GM23338 (cell line): ENCODE results near the gene QRFP. TPM values are rescaled to one million over a fixed set of nuclear protein-coding genes. Genes with fewer than 3 reads are reported as not detected.
A peak's percentile ranks its signal among the peaks of the same experiment; 100 is the strongest.

Experiments
- ATAC-seq: fragments of 200-7000 bp; cut with Tn5 transposase; 3 replicates; pipeline ENCODE4 v1.9.1; 2020
- DNase-seq: peaks from one replicate; pipeline ENCODE4 v3.0.0-alpha.2; 2015; ENCODE audit warnings: low spot score
- H2AFZ ChIP-seq: fragments of 200-600 bp; sonication (generic); 2 replicates; pipeline ENCODE4 v1.8.0; 2016; ENCODE audit warnings: antibody characterized with exemption, mild to moderate bottlenecking, moderate library complexity
- H3F3A ChIP-seq: fragments of 200-600 bp; sonication (generic); replicated peaks from 2 replicates; pipeline ENCODE4 v1.8.0; 2017; ENCODE audit warnings: antibody characterized with exemption, mixed run types, low read depth
- H3K27ac ChIP-seq: fragments of 200-600 bp; sonication (generic); 2 replicates; pipeline ENCODE4 v1.6.1; 2016; ENCODE audit warnings: low read depth
- H3K27me3 ChIP-seq: fragments of 200-600 bp; sonication (generic); 2 replicates; pipeline ENCODE4 v1.8.0; 2016; ENCODE audit warnings: mild to moderate bottlenecking, mixed run types, moderate library complexity; ENCODE audit not compliant: insufficient read depth
- H3K36me3 ChIP-seq: fragments of 200-600 bp; sonication (generic); 2 replicates; pipeline ENCODE4 v1.8.0; 2016; ENCODE audit warnings: mild to moderate bottlenecking; ENCODE audit not compliant: insufficient read depth
- H3K4me1 ChIP-seq: fragments of 200-600 bp; sonication (generic); 2 replicates; pipeline ENCODE4 v1.8.0; 2016; ENCODE audit warnings: mild to moderate bottlenecking, moderate library complexity; ENCODE audit not compliant: insufficient read depth
- H3K4me2 ChIP-seq: fragments of 200-600 bp; sonication (generic); 2 replicates; pipeline ENCODE4 v1.7.1; 2017; ENCODE audit warnings: mixed run types
- H3K4me3 ChIP-seq: fragments of 200-600 bp; sonication (generic); 2 replicates; pipeline ENCODE4 v1.6.1; 2016; ENCODE audit warnings: mixed run types
- H3K79me2 ChIP-seq: fragments of 200-600 bp; sonication (generic); replicated peaks from 2 replicates; pipeline ENCODE4 v1.8.0; 2017; ENCODE audit warnings: mild to moderate bottlenecking; ENCODE audit not compliant: insufficient read depth
- H3K9me2 ChIP-seq: fragments of 200-600 bp; sonication (generic); 2 replicates; pipeline ENCODE4 v1.8.0; 2017; ENCODE audit not compliant: insufficient read depth
- H4K20me1 ChIP-seq: fragments of 200-600 bp; sonication (generic); replicated peaks from 2 replicates; pipeline ENCODE4 v1.8.0; 2017; ENCODE audit warnings: mild to moderate bottlenecking; ENCODE audit not compliant: insufficient read depth
- H3K27ac Mint-ChIP-seq: 2 replicates; pipeline ENCODE4 v1.8.0; 2020; ENCODE audit warnings: inconsistent platforms, mild to moderate bottlenecking, moderate library complexity, mixed read lengths
- H3K27me3 Mint-ChIP-seq: 3 replicates; pipeline ENCODE4 v1.8.0; 2022; ENCODE audit warnings: low read depth, mild to moderate bottlenecking, moderate library complexity, mixed read lengths, inconsistent platforms; ENCODE audit not compliant: insufficient read depth, poor library complexity
- H3K36me3 Mint-ChIP-seq: 3 replicates; pipeline ENCODE4 v1.8.0; 2021; ENCODE audit warnings: low read depth, mild to moderate bottlenecking, inconsistent platforms, moderate library complexity, mixed read lengths
- H3K4me1 Mint-ChIP-seq: 3 replicates; pipeline ENCODE4 v1.8.0; 2020; ENCODE audit warnings: mild to moderate bottlenecking, inconsistent platforms, mixed read lengths
- H3K4me3 Mint-ChIP-seq: 3 replicates; pipeline ENCODE4 v1.8.0; 2021; ENCODE audit warnings: moderate library complexity, mild to moderate bottlenecking, inconsistent platforms, mixed read lengths
- H3K9me3 Mint-ChIP-seq: 3 replicates; pipeline ENCODE4 v1.8.0; 2020; ENCODE audit warnings: moderate library complexity, mild to moderate bottlenecking, inconsistent platforms, mixed read lengths
- CREB1 ChIP-seq: fragments of 250-450 bp; sonication (Bioruptor Pico); IDR thresholded peaks from 2 replicates; pipeline ENCODE4 v1.5.0; 2020; ENCODE audit warnings: low read depth, mild to moderate bottlenecking, moderate library complexity
- CTCF ChIP-seq, 2 experiments: fragments of 200-600 bp in 1 of 2; sonication (generic) in 1 of 2; conservative IDR thresholded peaks; 2 replicates each; pipeline versions ENCODE4 v1.5.1 to v1.6.1; 2016 to 2017; ENCODE audit warnings: antibody characterized with exemption in 2 of 2, low read depth in 2 of 2, mild to moderate bottlenecking in 2 of 2, moderate library complexity in 1 of 2
- ETS1 ChIP-seq: IDR thresholded peaks from 2 replicates; pipeline ENCODE4 v1.6.1; 2016; ENCODE audit warnings: antibody characterized with exemption
- EZH2 ChIP-seq: fragments of 200-600 bp; sonication (generic); IDR thresholded peaks from one replicate; pipeline ENCODE4 v1.8.0; 2017; ENCODE audit warnings: antibody characterized with exemption, mild to moderate bottlenecking, low read depth; ENCODE audit not compliant: unreplicated experiment
- EZH2phosphoT487 ChIP-seq: fragments of 200-600 bp; sonication (generic); IDR thresholded peaks from one replicate; pipeline ENCODE4 v1.8.1; 2018; ENCODE audit warnings: antibody characterized with exemption; ENCODE audit not compliant: unreplicated experiment
- JUNB ChIP-seq: IDR thresholded peaks from one replicate; pipeline ENCODE4 v1.6.1; 2016; ENCODE audit warnings: antibody characterized with exemption; ENCODE audit not compliant: unreplicated experiment
- NANOG ChIP-seq: IDR thresholded peaks from 2 replicates; pipeline ENCODE4 v1.6.1; 2016; ENCODE audit warnings: antibody characterized with exemption, borderline replicate concordance
- STAT1 ChIP-seq: IDR thresholded peaks from one replicate; pipeline ENCODE4 v1.6.1; 2016; ENCODE audit warnings: antibody characterized with exemption; ENCODE audit not compliant: unreplicated experiment
- ZNF114 ChIP-seq: fragments of 250-450 bp; sonication (Bioruptor Pico); IDR thresholded peaks from 2 replicates; pipeline ENCODE4 v1.5.0; 2020; ENCODE audit warnings: mild to moderate bottlenecking, moderate library complexity
- ZNF462 ChIP-seq: fragments of 250-450 bp; sonication (Bioruptor Pico); IDR thresholded peaks from 2 replicates; pipeline ENCODE4 v1.5.0; 2020; ENCODE audit warnings: mild to moderate bottlenecking, moderate library complexity
- polyA plus RNA-seq: library from polyadenylated mRNA; unstranded; fragments of >200 nt; fragmentation: Nextera tagmentation; extraction: Ambion mirVana; gene quantifications from 2 replicates; pipeline ENCODE4 v1.2.1, GENCODE V29; 2016
- total RNA-seq: library from RNA; depleted of rRNA; stranded (reverse); fragments of >200 nt; shearing (Covaris generic); gene quantifications from 2 replicates; pipeline ENCODE4 v1.2.3, GENCODE V29; 2014

QRFP gene
- total and polyA plus RNA-seq, 2 experiments from 2014 or later: not detected

GRCh38 chr9:130925050-130925678, 28.6 kb upstream of the QRFP start:
- Mint-ChIP-seq H3K36me3 (no peaks in the 10 kb centered on the region; the same call in 2 of the 3 replicates), H3K27me3 (peaks cover 12% of the 10 kb centered on the region), H3K4me3 (no peak overlapping the region), H3K4me1 (peaks cover 11% of the 10 kb centered on the region), H3K9me3 (no peaks in the 10 kb centered on the region; the same call in 2 of the 3 replicates), H3K27ac (no peak overlapping the region)
- Histone ChIP-seq H4K20me1 (no peaks in the 10 kb centered on the region), H3K27me3 (no peaks in the 10 kb centered on the region), H3K4me2 (no peak overlapping the region), H3K79me2 (no peaks in the 10 kb centered on the region), H3K9me2 (no peaks in the 10 kb centered on the region), H3F3A (no peaks in the 10 kb centered on the region), H3K36me3 (no peaks in the 10 kb centered on the region), H2AFZ (no peak overlapping the region), H3K4me1 (no peaks in the 10 kb centered on the region), H3K27ac (no peak overlapping the region), H3K4me3 (no peak overlapping the region)
- ATAC-seq (no peak), DNase-seq (no peak)
- TF ChIP-seq ETS1 (no peak), JUNB (no peak)

- Histone ChIP-seq H3F3A (no peaks in the 10 kb centered on the region), H3K4me1 (no peaks in the 10 kb centered on the region), H3K4me3 (no peak overlapping the region), H3K36me3 (no peaks in the 10 kb centered on the region), H3K27me3 (no peaks in the 10 kb centered on the region), H3K79me2 (no peaks in the 10 kb centered on the region), H2AFZ (no peak overlapping the region), H4K20me1 (no peaks in the 10 kb centered on the region), H3K27ac (no peak overlapping the region), H3K4me2 (no peak overlapping the region), H3K9me2 (no peaks in the 10 kb centered on the region)
- Mint-ChIP-seq H3K4me1 (peaks cover 11% of the 10 kb centered on the region), H3K27me3 (peaks cover 8% of the 10 kb centered on the region), H3K27ac (no peak overlapping the region), H3K36me3 (no peaks in the 10 kb centered on the region), H3K4me3 (no peak overlapping the region), H3K9me3 (no peaks in the 10 kb centered on the region)
- no peak for DNase-seq
- peak; percentile 11 for ATAC-seq
- TF ChIP-seq NANOG (no peak), CREB1 (CRISPR knock-in tag) (no peak), CTCF (conservative IDR thresholded peaks at IDR 0.05; ENCODE audit: low read depth in 2 of 2) (no peak), STAT1 (no peak), EZH2phosphoT487 (no peak), ETS1 (no peak), ZNF114 (CRISPR knock-in tag) (no peak), EZH2 (no peak), ZNF462 (CRISPR knock-in tag) (no peak)
Observed at GRCh38 chr9:130924448-130924788, 27.8 kb upstream of the QRFP start.
